Lower lobe of right lung (tissue), 2 donors: ENCODE results near the gene SUCLG2. TPM values are rescaled to one million over a fixed set of nuclear protein-coding genes. Genes with fewer than 3 reads are reported as not detected.

Experiments used
- ATAC-seq, 2 donors: fragments of 200-7000 bp; cut with Tn5 transposase; one replicate each; pipeline ENCODE4 v1.9.1; 2020 to 2022; ENCODE audit warnings: mild to moderate bottlenecking in 2 of 2, moderate library complexity in 2 of 2
- DNase-seq: peaks from one replicate; pipeline ENCODE4 v3.0.0-alpha.2; 2020
- H3K27ac ChIP-seq: fragments of 200-600 bp; one replicate; pipeline ENCODE4 v1.8.0; 2022
- H3K27me3 ChIP-seq: fragments of 200-600 bp; one replicate; pipeline ENCODE4 v1.8.0; 2022; ENCODE audit warnings: low read depth
- H3K36me3 ChIP-seq: fragments of 200-600 bp; one replicate; pipeline ENCODE4 v1.8.0; 2022; ENCODE audit warnings: mild to moderate bottlenecking
- H3K4me1 ChIP-seq: fragments of 200-600 bp; one replicate; pipeline ENCODE4 v1.8.0; 2022
- H3K4me3 ChIP-seq: fragments of 200-600 bp; one replicate; pipeline ENCODE4 v1.8.0; 2022; ENCODE audit warnings: mild to moderate bottlenecking
- H3K9me3 ChIP-seq: fragments of 200-600 bp; one replicate; pipeline ENCODE4 v1.8.0; 2022
- CTCF ChIP-seq: fragments of 200-600 bp; IDR thresholded peaks from one replicate; pipeline ENCODE4 v1.8.0; 2022; ENCODE audit warnings: antibody characterized with exemption, mild to moderate bottlenecking
- intact Hi-C: fragments of 100-400 bp; cut with DNase I; formaldehyde crosslinking; loops from one replicate; pipeline ENCODE4 v1.11.0; 2022
- total RNA-seq: library from RNA; stranded (reverse); fragmentation: NEBNext Ultra II Directional; extraction: Animal tissue kit (Norgen Biotek cat#: 25700); gene quantifications from one replicate; pipeline ENCODE4 v1.2.1, GENCODE V29; 2021
- donor health status: DM: no; HTN: yes; CAD: no; lungs with severe emphysema.

Gene SUCLG2
- total RNA-seq, 1 donor from 2014 or later: 50.7 TPM

- peaks cover 34% of the 10 kb centered on the region for H3K36me3 ChIP-seq
- no peaks in the 10 kb centered on the region for H3K9me3 ChIP-seq
- no peak for TF ChIP-seq CTCF
- no peak overlapping the region for H3K27ac ChIP-seq
- ATAC-seq: no peak
- no peaks in the 10 kb centered on the region for H3K27me3 ChIP-seq
- H3K4me3 ChIP-seq: no peak overlapping the region
- H3K4me1 ChIP-seq: no peaks in the 10 kb centered on the region
- intact Hi-C loops: no loop called here
- DNase-seq: no peak
Observed at GRCh38 chr3:67524046-67524445, 130.4 kb downstream of the SUCLG2 start.

GRCh38 chr3:67522081-67522480 lies 132.3 kb downstream of the SUCLG2 start:
- no peaks in the 10 kb centered on the region for H3K27me3 ChIP-seq
- intact Hi-C loops: no loop called here
- ATAC-seq (no peak), DNase-seq (no peak)
- no peaks in the 10 kb centered on the region for H3K4me1 ChIP-seq
- H3K36me3 ChIP-seq: peaks cover 36% of the 10 kb centered on the region
- no peak overlapping the region for H3K27ac ChIP-seq
- no peaks in the 10 kb centered on the region for H3K9me3 ChIP-seq
- TF ChIP-seq CTCF: no peak
- no peak overlapping the region for H3K4me3 ChIP-seq

- no peak overlapping the region for H3K27ac ChIP-seq
- intact Hi-C loops: no loop called here
- no peak for TF ChIP-seq CTCF
- no peaks in the 10 kb centered on the region for H3K9me3 ChIP-seq
- H3K27me3 ChIP-seq: no peaks in the 10 kb centered on the region
- peaks cover 41% of the 10 kb centered on the region for H3K36me3 ChIP-seq
- H3K4me1 ChIP-seq: no peaks in the 10 kb centered on the region
- no peak overlapping the region for H3K4me3 ChIP-seq
- ATAC-seq: no peak
- DNase-seq: no peak
Observed at GRCh38 chr3:67521053-67521646, 133.3 kb downstream of the SUCLG2 start.

- no peaks in the 10 kb centered on the region for H3K27me3 ChIP-seq
- intact Hi-C loops: no loop called here
- no peaks in the 10 kb centered on the region for H3K4me1 ChIP-seq
- ATAC-seq (no peak), DNase-seq (no peak)
- no peak overlapping the region for H3K27ac ChIP-seq
- H3K36me3 ChIP-seq: peaks cover 61% of the 10 kb centered on the region
- no peak overlapping the region for H3K4me3 ChIP-seq
- TF ChIP-seq CTCF: no peak
- no peaks in the 10 kb centered on the region for H3K9me3 ChIP-seq
Observed at GRCh38 chr3:67518236-67518635, 136.2 kb downstream of the SUCLG2 start.

- ATAC-seq (no peak), DNase-seq (no peak)
- intact Hi-C loops: no loop called here
- no peaks in the 10 kb centered on the region for H3K27me3 ChIP-seq
- H3K36me3 ChIP-seq: peaks cover 61% of the 10 kb centered on the region
- no peak overlapping the region for H3K4me3 ChIP-seq
- H3K9me3 ChIP-seq: no peaks in the 10 kb centered on the region
- H3K27ac ChIP-seq: no peak overlapping the region
- H3K4me1 ChIP-seq: no peaks in the 10 kb centered on the region
- TF ChIP-seq CTCF: no peak
Observed at GRCh38 chr3:67517781-67518180, 136.6 kb downstream of the SUCLG2 start.
